ENCODE measurements around the gene EME2. TPM values are rescaled to one million over a fixed set of nuclear protein-coding genes. Genes with fewer than 3 reads are reported as not detected.

The EME2 gene
- polyA plus RNA-seq, 4 donors, result 6.7 to 10.7 (median 8.6) TPM

- DNase-seq (ENCODE audit: low read depth in 4 of 4, low spot score in 3 of 4), result no peak
Observed at GRCh38 chr16:1777375-1778199, 5.0 kb downstream of the EME2 start.

DNA sequence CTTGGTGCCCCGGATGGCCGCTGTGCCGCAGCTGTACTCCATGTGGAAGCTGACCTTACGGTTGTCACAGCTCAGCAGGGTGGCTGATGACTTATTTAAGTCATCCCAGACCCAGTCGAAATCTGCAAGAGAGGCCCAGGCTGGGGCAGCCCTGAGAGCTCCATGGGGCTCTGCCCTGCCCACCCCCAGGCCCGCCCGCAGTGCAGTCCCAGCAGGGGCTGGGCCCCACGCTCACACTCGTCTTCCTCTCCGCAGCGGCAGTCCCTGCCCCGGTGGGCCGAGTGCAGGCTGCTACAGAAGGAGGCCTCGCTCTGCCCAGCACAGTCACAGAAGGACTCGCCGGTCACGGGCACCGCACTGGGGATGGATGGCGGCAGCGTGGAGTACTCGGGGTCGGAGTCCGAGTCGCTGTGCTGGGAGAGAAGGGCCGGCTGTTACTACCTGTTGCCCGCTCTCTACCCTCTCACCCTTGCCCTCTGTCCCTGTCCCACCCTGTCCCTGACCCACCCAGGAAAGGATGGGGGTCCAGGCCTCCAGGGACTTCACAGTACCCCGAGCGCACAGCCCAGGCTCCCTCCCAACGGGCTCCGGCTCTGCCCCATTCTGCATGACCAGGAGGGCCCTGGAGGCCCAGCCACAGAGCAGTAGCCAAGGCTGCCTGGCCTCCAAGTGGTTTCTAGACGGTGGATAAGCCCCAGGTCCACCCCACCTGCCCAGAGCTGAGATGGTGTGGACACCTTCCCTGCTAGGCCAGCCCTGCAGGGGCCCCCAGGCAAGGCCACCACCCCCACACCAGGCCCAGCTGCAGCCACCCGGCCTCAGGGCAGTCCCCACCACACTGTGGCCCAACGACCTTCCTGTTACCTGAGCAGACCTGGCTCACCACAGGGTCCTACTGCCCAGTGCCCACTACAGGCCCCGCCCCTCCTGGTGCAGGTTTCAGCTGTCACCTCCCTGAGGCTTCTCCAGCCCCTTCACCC, 5.9 kb downstream of the EME2 start:
- no peak for DNase-seq (ENCODE audit: low read depth in 4 of 4, low spot score in 3 of 4)

GRCh38 chr16:1779234-1779701, 6.7 kb downstream of the EME2 start:
- DNase-seq (ENCODE audit: low read depth in 4 of 4, low spot score in 3 of 4), result no peak

DNA sequence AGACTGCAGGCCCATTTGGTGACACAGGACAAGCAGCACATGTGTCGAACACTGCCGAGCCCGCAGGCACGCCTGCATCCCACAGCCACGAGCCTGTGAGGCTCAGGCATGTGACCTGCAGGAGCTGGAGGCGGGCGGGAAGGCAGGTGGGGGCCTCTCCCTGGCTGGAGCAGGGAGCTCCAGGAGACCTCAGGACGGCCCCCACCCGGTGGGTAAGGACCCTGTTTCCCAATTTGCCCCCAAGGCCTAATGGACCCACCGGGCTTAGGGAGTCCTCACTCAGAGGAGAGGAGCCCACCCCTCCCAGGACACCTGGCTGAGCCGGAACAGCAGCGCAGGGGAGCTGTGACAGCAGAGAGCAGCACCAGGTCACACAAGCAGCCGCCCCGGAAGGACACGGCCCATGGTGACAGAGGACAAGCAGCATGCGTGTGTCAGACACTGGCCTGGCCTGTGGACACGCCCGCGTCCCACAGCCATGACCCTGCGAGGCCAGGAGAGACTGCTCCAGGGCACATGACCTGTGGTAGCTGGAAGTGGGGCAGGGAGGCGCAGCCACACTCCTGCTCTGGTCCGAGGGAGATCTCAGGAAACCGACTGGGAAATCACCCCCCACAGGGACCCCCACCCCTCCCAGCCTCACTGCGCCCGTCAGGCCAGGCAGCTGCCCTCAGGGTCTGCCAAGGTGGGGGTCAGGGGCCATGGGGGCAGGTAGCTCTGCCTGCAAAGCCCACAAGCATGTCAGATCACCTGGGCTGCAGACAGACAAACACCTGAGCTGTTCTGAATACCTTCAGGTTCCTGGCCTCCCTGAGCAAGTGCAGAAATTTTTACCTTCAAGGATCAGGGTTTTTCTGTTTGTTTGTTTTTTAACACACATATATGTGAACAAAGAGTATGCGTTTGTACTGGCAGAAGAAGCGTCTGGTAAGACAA, 7.4 kb downstream of the EME2 start:
- DNase-seq (ENCODE audit: low read depth in 4 of 4, low spot score in 3 of 4), result no peak

GRCh38 chr16:1780677-1781072, 8.1 kb downstream of the EME2 start:
- no peak for DNase-seq (ENCODE audit: low read depth in 4 of 4, low spot score in 3 of 4)

DNA sequence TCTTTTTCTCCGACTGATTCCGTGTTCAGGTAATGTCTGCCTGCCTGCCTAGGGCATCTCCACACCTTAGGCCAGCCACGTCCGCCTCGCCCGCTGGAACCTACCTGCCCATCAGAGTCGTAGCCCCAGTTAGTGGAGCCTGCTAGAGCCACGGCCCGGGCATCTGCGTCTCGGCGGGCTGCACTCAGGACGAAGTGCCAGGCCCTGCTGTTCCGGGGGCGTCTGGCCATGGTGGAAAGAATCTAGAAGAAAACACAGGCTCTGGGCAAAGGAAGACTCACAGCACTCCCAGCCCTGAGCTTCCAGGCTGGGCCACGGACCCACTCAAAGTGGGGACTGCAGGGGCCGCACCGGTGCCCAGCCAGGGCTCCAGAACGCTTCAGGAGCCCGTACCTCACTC, 8.6 kb downstream of the EME2 start:
- no peak for DNase-seq (ENCODE audit: low read depth in 4 of 4, low spot score in 3 of 4)

DNA sequence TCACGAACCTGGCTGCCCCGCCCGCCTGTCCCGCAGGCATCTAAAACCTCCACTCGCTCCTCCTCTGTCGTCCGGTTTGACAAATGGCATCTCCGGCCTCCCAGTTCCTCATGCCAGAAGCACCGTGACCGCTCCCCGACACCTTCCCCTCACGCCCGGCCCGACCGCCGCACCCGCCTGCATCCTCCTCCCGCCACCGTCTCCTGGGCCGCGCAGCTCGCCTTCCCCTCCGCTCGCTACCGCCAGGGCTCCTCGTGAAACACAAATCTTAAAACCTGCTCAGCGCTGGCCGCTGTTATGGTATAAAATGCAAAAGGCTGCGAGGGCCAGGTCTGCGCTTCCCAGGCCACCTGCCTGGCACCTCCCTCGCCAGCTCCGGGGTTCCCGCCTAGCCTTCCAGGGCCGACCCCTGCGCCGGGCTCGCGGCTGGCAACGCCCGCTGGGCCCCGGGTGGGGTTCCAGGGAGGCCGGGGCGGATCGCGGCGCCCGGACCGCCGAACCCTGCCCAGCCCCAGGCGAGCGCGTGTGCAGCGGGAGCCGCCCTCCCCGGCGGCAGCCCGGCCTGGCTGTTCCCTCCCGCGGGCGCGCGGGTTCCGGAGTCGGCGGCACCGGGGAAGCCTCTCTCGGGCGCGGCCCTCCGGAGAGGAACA, 9.3 kb downstream of the EME2 start:
- DNase-seq (ENCODE audit: low read depth in 4 of 4, low spot score in 3 of 4), result no peak

DNA sequence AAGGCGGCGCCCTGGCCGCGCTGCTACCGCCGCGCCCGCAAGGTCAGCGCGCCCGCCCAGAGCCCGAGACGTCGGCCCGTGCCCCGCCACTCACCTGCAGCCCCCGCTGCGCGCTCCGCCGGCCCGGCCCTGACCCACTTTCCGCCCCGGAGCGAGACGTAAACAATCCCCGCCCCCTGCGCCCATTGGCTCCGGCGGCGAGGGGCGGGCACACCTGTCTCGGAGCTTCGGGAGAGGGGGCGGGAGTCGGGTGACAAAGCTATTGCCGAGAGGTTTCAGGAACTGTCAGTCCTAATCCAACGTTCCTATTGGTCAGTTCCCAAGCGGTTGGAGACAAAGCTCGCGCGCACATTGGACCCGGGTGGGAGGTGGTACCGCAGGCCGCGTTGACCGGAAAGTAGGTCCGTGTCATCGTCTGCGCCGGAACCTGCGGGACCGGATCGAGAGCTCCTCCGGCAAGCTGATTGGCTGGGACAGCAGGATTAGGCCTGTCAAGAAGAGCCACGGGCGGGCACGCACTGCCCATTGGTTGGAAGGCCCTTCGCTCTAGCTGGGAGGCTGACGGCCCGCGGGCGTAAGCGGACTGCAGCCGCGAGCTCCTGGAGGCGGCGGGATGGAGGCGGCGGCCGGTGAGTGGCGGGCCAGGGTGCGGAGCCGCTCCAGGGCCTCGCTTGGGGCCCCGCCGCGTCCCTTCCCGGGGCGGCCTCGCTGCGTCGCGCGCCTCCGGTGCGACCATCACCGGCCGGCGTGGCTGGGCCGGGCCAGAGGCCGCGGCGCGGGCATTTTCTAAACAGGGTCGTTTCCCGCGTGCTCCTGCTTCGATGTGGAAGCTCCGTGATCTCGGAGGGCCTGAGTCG, 10.0 kb downstream of the EME2 start, which contains the start of the genes NUBP2 and SPSB3:
Gene NUBP2, plus strand, starts transcription at position 553 of the 857 bp plus-strand sequence. Its CDS starts 61 bp downstream, at position 614.
Gene SPSB3, minus strand, starts transcription at position 164 of the 857 bp plus-strand sequence. CDS start 1,088 bp downstream, outside the sequence.
- peak; percentile 96 to 100 (median 100) for DNase-seq (ENCODE audit: low read depth in 4 of 4, low spot score in 3 of 4)

GRCh38 chr16:1784977-1785845, 12.6 kb downstream of the EME2 start:
- no peak for DNase-seq (ENCODE audit: low read depth in 4 of 4, low spot score in 3 of 4)

DNA sequence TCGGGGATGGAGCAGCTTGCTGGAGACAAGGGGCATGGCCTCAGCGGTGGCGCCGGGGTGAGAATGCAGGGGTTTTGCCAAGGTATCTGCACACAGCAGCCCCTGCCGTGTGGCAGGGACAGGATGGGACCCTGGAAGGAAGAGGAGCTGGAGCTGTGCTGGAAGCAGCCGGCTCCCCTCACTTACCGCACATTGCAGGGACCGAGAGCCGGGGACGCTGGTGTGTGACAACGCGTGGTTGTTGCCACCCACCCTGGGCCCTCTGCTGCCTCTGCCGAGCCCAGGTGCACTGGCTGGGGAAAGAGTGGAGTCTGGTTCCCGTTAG, 13.2 kb downstream of the EME2 start:
- no peak for DNase-seq (ENCODE audit: low read depth in 4 of 4, low spot score in 3 of 4)

DNA sequence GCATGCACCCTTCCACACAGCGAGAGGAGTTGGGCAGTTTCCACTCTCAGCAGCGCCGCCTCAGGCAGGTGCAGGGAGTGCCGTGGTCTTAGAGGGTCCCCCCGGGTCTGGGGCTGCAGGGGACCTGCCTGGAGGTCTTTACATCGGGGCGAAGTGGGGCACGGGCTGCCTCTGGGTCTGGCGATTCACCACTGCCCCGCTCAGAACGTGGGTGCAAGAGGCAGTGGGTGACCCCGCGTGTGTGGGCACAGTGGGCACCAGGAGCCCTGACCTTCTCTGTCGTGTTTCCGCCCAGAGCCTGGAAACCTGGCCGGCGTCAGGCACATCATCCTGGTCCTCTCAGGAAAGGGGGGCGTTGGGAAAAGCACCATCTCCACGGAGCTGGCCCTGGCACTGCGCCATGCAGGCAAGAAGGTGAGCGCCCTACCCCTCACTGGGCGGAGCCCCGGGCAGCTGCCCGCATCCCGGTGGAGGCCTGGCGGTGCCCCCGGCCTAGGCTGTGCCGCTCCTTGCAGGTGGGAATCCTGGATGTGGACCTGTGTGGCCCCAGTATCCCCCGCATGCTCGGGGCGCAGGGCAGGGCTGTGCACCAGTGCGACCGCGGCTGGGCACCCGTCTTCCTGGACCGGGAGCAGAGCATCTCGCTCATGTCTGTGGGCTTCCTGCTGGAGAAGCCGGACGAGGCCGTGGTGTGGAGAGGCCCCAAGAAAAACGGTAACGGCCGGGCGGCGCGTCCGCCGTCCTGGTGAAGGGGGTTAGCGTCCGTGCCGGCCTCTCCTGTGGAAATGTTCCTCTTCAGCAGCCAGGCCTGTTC, 13.8 kb downstream of the EME2 start:
- no peak for DNase-seq (ENCODE audit: low read depth in 4 of 4, low spot score in 3 of 4)

DNA sequence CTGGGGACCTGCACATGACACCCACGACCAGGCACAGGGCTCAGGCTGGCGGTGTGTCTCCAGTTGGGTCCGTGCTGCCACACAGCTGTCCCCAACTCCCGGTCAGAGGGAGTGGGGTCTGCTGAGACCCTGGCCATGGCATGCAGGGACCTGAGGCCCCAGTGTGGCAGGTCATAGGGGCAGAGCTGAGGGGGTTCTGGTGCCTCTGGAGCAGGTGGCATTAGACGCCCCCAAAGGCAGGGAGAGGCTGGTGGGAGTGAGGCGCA, 14.4 kb downstream of the EME2 start:
- DNase-seq (ENCODE audit: low read depth in 4 of 4, low spot score in 3 of 4), result no peak

DNA sequence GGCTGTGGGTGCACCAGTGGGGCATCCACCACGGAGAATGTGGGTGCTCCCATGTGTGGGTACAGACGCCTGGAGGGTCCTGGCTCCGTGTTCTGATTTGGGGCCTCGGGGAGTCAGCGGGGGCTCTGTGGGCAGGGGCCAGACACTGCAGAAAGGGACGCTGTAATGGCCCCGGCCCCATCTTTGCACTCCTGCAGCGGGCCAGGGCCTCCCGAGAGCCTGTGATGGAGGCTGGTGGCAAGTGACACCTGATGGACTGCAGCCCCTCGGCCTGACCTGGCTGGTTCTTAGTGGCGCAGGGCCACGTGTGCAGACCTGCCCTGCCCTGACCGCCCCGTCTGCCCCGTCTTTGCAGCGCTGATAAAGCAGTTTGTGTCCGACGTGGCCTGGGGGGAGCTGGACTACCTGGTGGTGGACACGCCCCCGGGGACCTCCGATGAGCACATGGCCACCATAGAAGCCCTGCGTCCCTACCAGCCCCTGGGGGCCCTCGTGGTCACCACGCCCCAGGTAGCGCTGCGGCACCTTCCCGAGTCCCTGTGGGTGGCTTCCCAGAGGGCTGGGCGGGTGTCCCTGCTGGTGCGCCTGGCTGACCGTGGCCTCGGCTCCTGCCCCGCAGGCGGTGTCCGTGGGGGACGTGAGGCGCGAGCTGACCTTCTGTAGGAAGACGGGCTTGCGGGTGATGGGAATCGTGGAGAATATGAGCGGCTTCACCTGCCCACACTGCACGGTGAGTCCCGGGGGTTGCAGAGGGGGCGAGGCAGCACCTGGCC, 14.9 kb downstream of the EME2 start:
- no peak for DNase-seq (ENCODE audit: low read depth in 4 of 4, low spot score in 3 of 4)

- no peak for DNase-seq (ENCODE audit: low read depth in 4 of 4, low spot score in 3 of 4)
Observed at GRCh38 chr16:1788095-1788707, 15.6 kb downstream of the EME2 start.

GRCh38 chr16:1788708-1789100, 16.1 kb downstream of the EME2 start:
- no peak for DNase-seq (ENCODE audit: low read depth in 4 of 4, low spot score in 3 of 4)

DNA sequence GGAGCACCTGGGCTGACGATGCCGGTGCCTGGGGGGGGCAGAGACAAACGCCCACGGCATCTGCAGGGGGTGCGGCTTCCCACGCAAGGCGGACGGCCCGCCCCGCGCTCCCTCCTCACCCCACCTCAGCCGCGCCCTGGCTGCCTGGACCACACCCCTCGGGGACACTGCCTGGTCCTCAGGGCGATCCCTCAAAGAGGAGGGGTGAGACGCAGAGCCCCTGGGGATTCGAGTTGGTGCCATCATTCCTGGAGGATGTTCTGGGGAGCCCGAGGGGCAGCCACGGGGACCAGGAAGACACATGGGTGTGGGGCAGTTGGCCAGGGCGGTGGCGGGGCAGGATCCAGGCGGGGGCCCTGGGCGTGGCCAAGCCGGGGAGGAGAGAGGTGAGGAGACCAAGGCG, 17.0 kb downstream of the EME2 start:
- no peak for DNase-seq (ENCODE audit: low read depth in 4 of 4, low spot score in 3 of 4)
